ENCODE measurements around the gene ARHGEF28. TPM values are rescaled to one million over a fixed set of nuclear protein-coding genes. Genes with fewer than 3 reads are reported as not detected.

The ARHGEF28 gene
- total and polyA plus RNA-seq, 2 donors (not counting 1 experiment from before 2014, with no cell fraction given), result not detected

GRCh38 chr5:73746608-73747007 lies 120.6 kb downstream of the ARHGEF28 start:
- no peaks in the 10 kb centered on the region for H3K9me3 Mint-ChIP-seq (ENCODE audit: insufficient read depth)
- H3K27me3 Mint-ChIP-seq, result peaks cover 6% of the 10 kb centered on the region
- no peaks in the 10 kb centered on the region for H3K4me1 ChIP-seq (ENCODE audit: control insufficient read depth in 2 of 2, insufficient read depth in 2 of 2, low read length in 2 of 2)
- H3K27ac Mint-ChIP-seq, result no peak overlapping the region
- H2AFZ ChIP-seq (ENCODE audit: insufficient read depth, low read depth, low read length, poor library complexity, severe bottlenecking), result no peak overlapping the region
- no peak overlapping the region for H3K4me2 ChIP-seq (replicated peaks; ENCODE audit: low read depth, low read length, poor library complexity, severe bottlenecking)
- H3K9me3 ChIP-seq (ENCODE audit: control extremely low read depth in 1 of 3, control insufficient read depth in 2 of 3, insufficient read depth in 1 of 3, low read length in 2 of 3), result peaks cover 0 to 3% (median 0%) of the 10 kb centered on the region in 3 donors
- H3K9ac ChIP-seq (ENCODE audit: low read length), result no peak overlapping the region
- CTCF ChIA-PET, result interaction anchor here (1.2 kb wide), 1 partner anchor 9 kb away, joined by 3 read pairs; no protein-coding TSS in a partner anchor
- no peaks in the 10 kb centered on the region for H3K79me2 ChIP-seq (ENCODE audit: control insufficient read depth, insufficient read depth, low read length)
- H3K4me3 Mint-ChIP-seq, result no peak overlapping the region
- POLR2A ChIA-PET, result no interaction called here
- no peaks in the 10 kb centered on the region for H3K27me3 ChIP-seq (replicated peaks in 1 of 4; ENCODE audit: control extremely low read depth in 1 of 4, control insufficient read depth in 3 of 4, insufficient read depth in 4 of 4, low read length in 3 of 4)
- no peak overlapping the region for H3K4me3 ChIP-seq (ENCODE audit: control extremely low read depth in 1 of 5, extremely low read depth in 1 of 5, insufficient read depth in 1 of 5, low read depth in 2 of 5, low read length in 4 of 5)
- no peaks in the 10 kb centered on the region for H3K36me3 ChIP-seq (replicated peaks in 1 of 2; ENCODE audit: control extremely low read depth in 1 of 2, control insufficient read depth in 1 of 2, extremely low read depth in 1 of 2, insufficient read depth in 2 of 2, low read length in 1 of 2)
- WGBS (ENCODE audit: insufficient coverage), result no CpG with 5 or more reads among the region's 2 CpGs
- intact Hi-C loops (cut with micrococcal nuclease), result no loop called here
- ATAC-seq (ENCODE audit: low read depth), result no peak
- no peak overlapping the region for H3K27ac ChIP-seq (ENCODE audit: low read length in 2 of 2)
- no peaks in the 10 kb centered on the region for H3K4me1 Mint-ChIP-seq
- no peaks in the 10 kb centered on the region for H4K20me1 ChIP-seq (ENCODE audit: control insufficient read depth, insufficient read depth, low read length, poor library complexity, severe bottlenecking)
- no peak for DNase-seq
- no peak for TF ChIP-seq EZH2 (IDR thresholded peaks at IDR 0.05; ENCODE audit: borderline replicate concordance, insufficient read depth, low read depth, low read length, poor library complexity, severe bottlenecking)
- no peak for TF ChIP-seq CTCF (IDR thresholded peaks at IDR 0.05)

GRCh38 chr5:73747696-73748380 lies 121.8 kb downstream of the ARHGEF28 start:
- intact Hi-C loops (cut with micrococcal nuclease), result no loop called here

More at GRCh38 chr5:73747696-73748380, 121.8 kb downstream of the ARHGEF28 start:
- Histone ChIP-seq H3K36me3 (replicated peaks in 1 of 2; ENCODE audit: control extremely low read depth in 1 of 2, control insufficient read depth in 1 of 2, extremely low read depth in 1 of 2, insufficient read depth in 2 of 2, low read length in 1 of 2) (no peaks in the 10 kb centered on the region), H3K27me3 (replicated peaks in 1 of 4; ENCODE audit: control extremely low read depth in 1 of 4, control insufficient read depth in 3 of 4, insufficient read depth in 4 of 4, low read length in 3 of 4) (peaks cover 0 to 5% (median 0%) of the 10 kb centered on the region in 4 experiments), H3K79me2 (ENCODE audit: control insufficient read depth, insufficient read depth, low read length) (no peaks in the 10 kb centered on the region), H3K27ac (ENCODE audit: low read length in 2 of 2) (no peak overlapping the region), H3K4me3 (ENCODE audit: control extremely low read depth in 1 of 5, extremely low read depth in 1 of 5, insufficient read depth in 1 of 5, low read depth in 2 of 5, low read length in 4 of 5) (no peak overlapping the region), H3K4me2 (replicated peaks; ENCODE audit: low read depth, low read length, poor library complexity, severe bottlenecking) (no peak overlapping the region), H3K9me3 (ENCODE audit: control extremely low read depth in 1 of 3, control insufficient read depth in 2 of 3, insufficient read depth in 1 of 3, low read length in 2 of 3) (peaks cover 0 to 3% (median 0%) of the 10 kb centered on the region in 3 donors), H4K20me1 (ENCODE audit: control insufficient read depth, insufficient read depth, low read length, poor library complexity, severe bottlenecking) (no peaks in the 10 kb centered on the region), H2AFZ (ENCODE audit: insufficient read depth, low read depth, low read length, poor library complexity, severe bottlenecking) (no peak overlapping the region), H3K9ac (ENCODE audit: low read length) (no peak overlapping the region), H3K4me1 (ENCODE audit: control insufficient read depth in 2 of 2, insufficient read depth in 2 of 2, low read length in 2 of 2) (no peaks in the 10 kb centered on the region)
- ChIA-PET POLR2A (no interaction called here), CTCF (no interaction called here)
- Mint-ChIP-seq H3K4me1 (no peaks in the 10 kb centered on the region), H3K27ac (no peak overlapping the region), H3K9me3 (ENCODE audit: insufficient read depth) (no peaks in the 10 kb centered on the region), H3K4me3 (no peak overlapping the region), H3K27me3 (peaks cover 15% of the 10 kb centered on the region)
- no peak for ATAC-seq (ENCODE audit: low read depth)
- DNase-seq, result no peak
- WGBS (ENCODE audit: insufficient coverage), result 100% methylated on average over 1 of the region's 7 CpGs
- TF ChIP-seq EZH2 (IDR thresholded peaks at IDR 0.05; ENCODE audit: borderline replicate concordance, insufficient read depth, low read depth, low read length, poor library complexity, severe bottlenecking) (no peak), CTCF (IDR thresholded peaks at IDR 0.05) (no peak)

Measured in B cell (primary cell).